GM12891 (cell line): ENCODE data around the gene IGFBP5.

Experiments used
- DNase-seq: peaks from one replicate; pipeline ENCODE4 v3.0.0; 2011; ENCODE audit warnings: low spot score; ENCODE audit not compliant: insufficient read length
- FAIRE-seq: peaks from 2 replicates; lab custom pipeline; 2011; peaks lifted over from hg19 to GRCh38; lab: Jason Lieb, UNC
- PAX5 ChIP-seq: IDR thresholded peaks from 2 replicates; pipeline ENCODE4 v1.6.1; 2011; ENCODE audit warnings: low read length, moderate library complexity, mild to moderate bottlenecking; ENCODE audit not compliant: insufficient read depth, severe bottlenecking
- POLR2A ChIP-seq: IDR thresholded peaks from 2 replicates; pipeline ENCODE4 v1.6.1; 2011; ENCODE audit warnings: low read depth, low read length, control low read depth
- POLR2AphosphoS5 ChIP-seq: IDR thresholded peaks from 2 replicates; pipeline ENCODE4 v1.6.1; 2011; ENCODE audit warnings: low read depth, low read length, control low read depth
- POU2F2 ChIP-seq: IDR thresholded peaks from 2 replicates; pipeline ENCODE4 v1.6.1; 2011; ENCODE audit warnings: low read depth, mild to moderate bottlenecking, control low read depth, low read length, moderate library complexity
- SPI1 ChIP-seq: IDR thresholded peaks from 2 replicates; pipeline ENCODE4 v1.6.1; 2011; ENCODE audit warnings: low read depth, low read length, control low read depth
- TAF1 ChIP-seq: IDR thresholded peaks from 2 replicates; pipeline ENCODE4 v1.6.1; 2011; ENCODE audit warnings: low read depth, low read length, control low read depth

Gene IGFBP5

DNA sequence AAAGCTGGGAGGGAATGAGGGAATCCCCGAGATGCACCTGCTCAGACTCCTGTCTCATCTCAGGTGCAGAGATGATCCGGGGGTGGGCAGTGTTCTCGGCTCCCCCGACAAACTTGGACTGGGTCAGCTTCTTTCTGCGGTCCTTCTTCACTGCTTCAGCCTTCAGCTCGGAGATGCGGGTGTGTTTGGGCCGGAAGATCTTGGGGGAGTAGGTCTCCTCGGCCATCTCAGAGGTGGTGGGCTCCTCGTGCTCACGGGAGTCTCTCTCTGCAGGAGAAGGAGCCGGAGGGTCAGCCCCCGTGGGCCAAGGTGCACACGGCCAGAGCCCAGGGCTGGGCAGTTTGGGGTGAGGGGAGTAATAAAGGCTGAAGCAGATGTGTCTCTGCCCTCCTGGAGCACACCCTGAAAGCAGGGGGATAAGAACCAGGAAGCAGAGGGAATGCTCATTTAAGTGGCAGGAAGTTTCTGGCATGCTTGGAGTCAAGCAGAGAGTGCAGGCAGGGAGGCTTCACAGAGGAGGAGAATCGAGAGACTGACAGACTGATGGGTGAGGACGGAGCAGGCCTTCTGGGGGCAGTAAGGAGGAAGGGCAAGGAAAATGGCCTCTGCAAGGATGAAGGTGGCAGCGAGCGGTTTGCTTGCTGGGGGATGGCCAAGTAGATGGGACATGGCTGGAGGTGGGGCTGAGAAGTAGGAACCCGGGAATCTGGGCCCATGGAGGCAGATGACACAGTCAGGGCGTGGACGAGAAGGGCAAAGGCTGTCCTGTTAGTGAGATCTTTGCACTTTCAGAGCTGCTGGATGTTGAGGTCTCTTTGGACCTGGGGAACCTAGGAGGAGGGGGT, 16.3 kb downstream of the IGFBP5 start:
- TF ChIP-seq POLR2A (no peak), SPI1 (no peak), POU2F2 (no peak), TAF1 (no peak), PAX5 (no peak), POLR2AphosphoS5 (no peak)
- FAIRE-seq: no peak

DNA sequence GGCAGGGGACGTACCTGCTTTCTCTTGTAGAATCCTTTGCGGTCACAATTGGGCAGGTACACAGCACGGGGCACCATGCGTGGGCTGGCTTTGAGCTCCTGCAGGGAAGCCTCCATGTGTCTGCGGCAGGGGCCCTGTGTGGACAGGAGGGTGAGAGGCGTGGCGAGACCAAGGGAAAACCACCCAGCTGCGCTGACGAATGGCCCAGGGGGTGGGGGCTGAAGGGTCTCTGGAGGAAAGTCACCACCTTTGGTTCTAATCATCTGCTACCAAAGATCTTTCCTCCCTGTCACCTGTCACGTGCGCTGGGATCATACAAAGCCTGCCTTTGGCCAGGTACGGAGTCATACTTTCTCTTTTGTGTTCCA, 17.3 kb downstream of the IGFBP5 start:
- FAIRE-seq (no peak), DNase-seq (no peak)
- no peak for TF ChIP-seq SPI1
- no peak for TF ChIP-seq PAX5
- TF ChIP-seq POLR2A: no peak
- no peak for TF ChIP-seq POLR2AphosphoS5
- no peak for TF ChIP-seq TAF1
- TF ChIP-seq POU2F2: no peak

More for the DNA sequence above, 16.3 kb downstream of the IGFBP5 start:
- no peak for DNase-seq

DNA sequence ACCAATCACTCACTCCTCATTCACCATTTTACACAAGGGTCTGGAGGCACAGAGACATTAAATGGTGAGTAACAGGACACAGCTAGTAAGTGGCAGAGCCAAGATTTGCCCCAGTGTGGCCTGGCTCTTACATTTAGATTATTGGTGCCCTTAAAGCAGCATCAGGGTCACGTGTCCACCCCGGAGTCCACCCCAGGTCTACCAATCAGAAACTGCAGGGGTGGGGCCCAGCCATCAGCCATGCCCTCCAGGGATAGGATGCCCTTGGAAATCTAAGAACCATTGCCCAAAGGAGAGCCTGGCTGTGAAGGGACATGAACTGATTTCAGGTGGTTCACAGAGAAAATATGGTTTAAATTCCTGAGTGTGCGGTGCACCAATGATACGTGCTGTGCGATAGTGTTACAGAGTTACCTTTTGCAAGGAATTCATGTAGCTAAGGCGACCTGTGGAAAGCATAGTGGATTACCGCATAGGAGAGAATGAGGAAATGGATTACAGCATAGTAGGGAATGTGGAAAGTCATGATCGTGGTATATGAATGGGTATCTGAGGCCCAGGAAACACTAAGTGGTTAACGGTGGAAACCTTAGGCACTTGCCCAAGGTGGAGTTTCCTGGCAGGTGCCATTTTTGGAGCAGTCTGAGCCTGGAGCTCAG, 17.8 kb downstream of the IGFBP5 start:
- FAIRE-seq (no peak), DNase-seq (no peak)
- TF ChIP-seq POLR2AphosphoS5: no peak
- TF ChIP-seq POLR2A: no peak
- no peak for TF ChIP-seq TAF1
- no peak for TF ChIP-seq SPI1
- TF ChIP-seq POU2F2: no peak
- TF ChIP-seq PAX5: no peak

DNA sequence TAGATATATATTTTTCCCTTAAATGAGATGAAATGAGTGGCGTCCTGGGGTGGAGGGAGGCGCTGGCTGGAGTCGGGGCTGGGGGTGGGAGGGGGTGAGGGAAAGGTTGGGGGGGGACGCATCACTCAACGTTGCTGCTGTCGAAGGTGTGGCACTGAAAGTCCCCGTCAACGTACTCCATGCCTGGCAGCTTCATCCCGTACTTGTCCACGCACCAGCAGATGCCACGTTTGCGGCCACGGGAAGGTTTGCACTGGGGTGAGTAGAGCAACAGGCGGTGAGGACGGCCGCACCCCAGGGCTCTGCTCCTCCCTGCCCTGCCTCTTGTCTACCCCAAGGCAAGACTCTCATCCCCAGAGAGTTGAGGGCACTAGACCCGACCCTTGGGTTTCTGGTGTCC, 18.7 kb downstream of the IGFBP5 start:
- no peak for TF ChIP-seq TAF1
- TF ChIP-seq POLR2AphosphoS5: no peak
- no peak for TF ChIP-seq POLR2A
- no peak for TF ChIP-seq PAX5
- no peak for FAIRE-seq

DNA sequence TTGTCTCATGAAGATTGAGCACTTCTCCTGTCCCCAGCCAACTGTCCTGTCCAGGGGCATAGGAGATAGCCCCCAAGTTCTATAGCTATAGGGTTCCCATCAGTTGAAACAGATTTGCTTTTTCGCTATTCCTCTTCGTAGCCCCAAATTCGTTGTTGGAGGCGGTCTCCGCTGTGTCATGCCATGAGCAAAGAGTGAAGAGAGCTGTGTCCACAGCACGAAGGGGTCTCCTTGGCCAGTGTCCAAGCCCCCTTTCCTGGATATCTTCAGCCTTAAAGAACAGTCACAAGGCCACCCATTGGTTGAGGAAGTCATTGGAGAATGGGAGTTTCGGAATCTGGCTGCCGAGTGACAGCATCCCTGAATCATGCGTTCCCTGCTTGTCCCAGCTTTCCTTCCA, 21.0 kb downstream of the IGFBP5 start:
- DNase-seq: no peak
- no peak for TF ChIP-seq POU2F2
- no peak for TF ChIP-seq POLR2AphosphoS5
- TF ChIP-seq TAF1: no peak
- TF ChIP-seq SPI1: no peak
- no peak for TF ChIP-seq PAX5
- TF ChIP-seq POLR2A: no peak
- no peak for FAIRE-seq

More for the DNA sequence above, 18.7 kb downstream of the IGFBP5 start:
- no peak for DNase-seq

GRCh38 chr2:216673609-216674008, 21.7 kb downstream of the IGFBP5 start:
- no peak for DNase-seq
- FAIRE-seq: no peak
- TF ChIP-seq POLR2A (no peak), SPI1 (no peak), POU2F2 (no peak), PAX5 (no peak), TAF1 (no peak), POLR2AphosphoS5 (no peak)

DNA sequence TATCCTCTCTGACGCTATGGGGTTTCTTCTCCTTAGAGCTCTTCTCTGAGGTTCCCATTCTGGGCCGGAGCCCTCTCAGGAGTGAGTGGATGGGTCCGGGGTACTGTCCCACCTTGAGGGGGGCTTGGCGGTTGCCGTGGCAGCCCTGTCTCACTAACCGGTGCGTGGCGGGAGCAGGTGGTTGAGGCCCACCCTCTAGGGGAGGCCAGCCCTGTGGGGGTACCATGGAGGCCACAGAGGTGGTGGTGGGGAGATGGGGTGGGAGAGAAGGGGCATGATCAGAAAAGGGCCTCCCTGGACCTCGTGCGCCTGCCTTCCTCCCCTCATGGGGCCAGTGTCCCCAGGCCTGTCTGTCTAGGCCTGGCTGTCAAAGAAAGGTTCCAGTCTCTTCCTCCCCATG, 22.3 kb downstream of the IGFBP5 start:
- DNase-seq (no peak), FAIRE-seq (no peak)
- TF ChIP-seq PAX5: no peak
- TF ChIP-seq SPI1: no peak
- TF ChIP-seq TAF1: no peak
- no peak for TF ChIP-seq POLR2AphosphoS5
- no peak for TF ChIP-seq POU2F2

- DNase-seq (no peak), FAIRE-seq (no peak)
- TF ChIP-seq PAX5 (no peak), POLR2AphosphoS5 (no peak), POU2F2 (no peak), POLR2A (no peak), SPI1 (no peak), TAF1 (no peak)
Measured at GRCh38 chr2:216672466-216672865, 22.9 kb downstream of the IGFBP5 start.

GRCh38 chr2:216671791-216672343, 23.5 kb downstream of the IGFBP5 start:
- DNase-seq (no peak), FAIRE-seq (no peak)
- no peak for TF ChIP-seq SPI1
- TF ChIP-seq POLR2AphosphoS5: no peak
- TF ChIP-seq PAX5: no peak
- TF ChIP-seq POU2F2: no peak
- TF ChIP-seq TAF1: no peak
- no peak for TF ChIP-seq POLR2A

DNA sequence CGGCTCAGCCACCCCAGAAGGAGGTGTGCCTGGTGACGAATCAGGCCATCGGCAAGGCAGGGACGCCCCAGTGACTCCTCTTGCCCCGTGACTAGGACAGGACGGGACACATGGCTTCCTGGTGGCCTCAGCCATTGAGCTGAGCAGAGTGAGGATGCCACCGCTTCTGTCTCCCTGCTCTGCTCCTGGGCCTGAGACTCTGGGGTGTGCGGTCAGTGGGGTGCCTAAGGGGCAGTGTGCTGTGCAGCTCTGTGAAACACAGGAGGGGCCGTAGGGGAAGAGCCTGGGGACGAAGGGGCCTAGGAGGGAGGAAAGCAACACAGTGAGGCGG, 24.3 kb downstream of the IGFBP5 start:
- DNase-seq (no peak), FAIRE-seq (no peak)
- TF ChIP-seq POU2F2 (no peak), POLR2AphosphoS5 (no peak), POLR2A (no peak), SPI1 (no peak), PAX5 (no peak)
